OCI-LY7 (cell line): ENCODE data around the gene SEMA3F.

ENCODE experiments used
- CTCF ChIP-seq: fragments of 200-600 bp; sonication (generic); conservative IDR thresholded peaks from 2 replicates; pipeline ENCODE4 v1.5.1; 2014; ENCODE audit warnings: mild to moderate bottlenecking, antibody characterized with exemption, low read length, moderate library complexity, mixed read lengths
- EZH2phosphoT487 ChIP-seq: fragments of 200-600 bp; sonication (generic); IDR thresholded peaks from 2 replicates; pipeline ENCODE4 v1.6.1; 2018; ENCODE audit warnings: low read depth, borderline replicate concordance, mild to moderate bottlenecking, mixed run types, antibody characterized with exemption, low read length, moderate library complexity, mixed read lengths

- TF ChIP-seq CTCF: no peak
- no peak for TF ChIP-seq EZH2phosphoT487
Measured at GRCh38 chr3:50132421-50133282, 22.5 kb upstream of the SEMA3F start.
